ENCODE measurements around the gene LYSMD1. TPM values are rescaled to one million over a fixed set of nuclear protein-coding genes. Genes with fewer than 3 reads are reported as not detected.
"Not testable (repeated sequence)": the region's sequence is repeated elsewhere in the genome, so short reads cannot be mapped to it uniquely, and the experiment has no call there.

LYSMD1 gene
- total RNA-seq, 1 experiment from 2014 or later = 5.0 TPM

DNA sequence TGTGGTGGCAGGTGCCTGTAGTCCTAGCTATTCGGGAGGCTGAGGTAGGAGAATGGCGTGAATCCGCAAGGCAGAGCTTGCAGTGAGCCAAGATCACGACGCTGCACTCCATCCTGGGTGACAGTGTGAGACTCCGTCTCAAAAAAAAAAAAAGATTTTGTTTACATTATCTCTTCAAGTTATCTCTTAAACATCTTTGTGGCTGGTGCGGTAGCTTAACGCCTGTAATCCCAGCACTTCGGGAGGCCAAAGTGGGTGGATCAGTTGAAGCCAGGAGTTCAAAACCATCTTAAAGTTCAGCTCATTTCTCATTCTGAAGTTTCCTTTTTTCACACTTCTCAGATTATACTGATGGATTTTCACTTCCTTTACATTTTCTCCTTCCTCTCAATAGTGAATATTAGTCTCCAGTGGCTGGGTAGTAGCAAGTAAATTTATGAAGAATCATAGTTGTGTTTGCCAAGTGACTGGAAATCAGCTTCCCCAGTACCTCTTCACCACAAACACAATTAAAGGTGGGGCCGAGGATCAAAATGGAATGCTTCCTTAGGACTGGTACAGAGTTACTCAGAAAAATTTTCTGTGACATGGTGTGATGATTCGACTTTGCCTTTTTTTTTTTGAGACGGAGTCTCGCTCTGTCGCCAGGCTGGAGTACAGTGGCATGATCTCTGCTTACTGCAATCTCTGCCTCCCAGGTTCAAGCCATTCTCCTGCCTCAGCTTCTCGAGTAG is 46.4 kb upstream of the LYSMD1 start:
- intact Hi-C loops (cut with micrococcal nuclease; ENCODE audit: unreplicated experiment) = no loop called here
- TF ChIP-seq, protein P1, sequence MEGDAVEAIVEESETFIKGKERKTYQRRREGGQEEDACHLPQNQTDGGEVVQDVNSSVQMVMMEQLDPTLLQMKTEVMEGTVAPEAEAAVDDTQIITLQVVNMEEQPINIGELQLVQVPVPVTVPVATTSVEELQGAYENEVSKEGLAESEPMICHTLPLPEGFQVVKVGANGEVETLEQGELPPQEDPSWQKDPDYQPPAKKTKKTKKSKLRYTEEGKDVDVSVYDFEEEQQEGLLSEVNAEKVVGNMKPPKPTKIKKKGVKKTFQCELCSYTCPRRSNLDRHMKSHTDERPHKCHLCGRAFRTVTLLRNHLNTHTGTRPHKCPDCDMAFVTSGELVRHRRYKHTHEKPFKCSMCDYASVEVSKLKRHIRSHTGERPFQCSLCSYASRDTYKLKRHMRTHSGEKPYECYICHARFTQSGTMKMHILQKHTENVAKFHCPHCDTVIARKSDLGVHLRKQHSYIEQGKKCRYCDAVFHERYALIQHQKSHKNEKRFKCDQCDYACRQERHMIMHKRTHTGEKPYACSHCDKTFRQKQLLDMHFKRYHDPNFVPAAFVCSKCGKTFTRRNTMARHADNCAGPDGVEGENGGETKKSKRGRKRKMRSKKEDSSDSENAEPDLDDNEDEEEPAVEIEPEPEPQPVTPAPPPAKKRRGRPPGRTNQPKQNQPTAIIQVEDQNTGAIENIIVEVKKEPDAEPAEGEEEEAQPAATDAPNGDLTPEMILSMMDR (IDR thresholded peaks at IDR 0.05; ENCODE audit: insufficient read depth in 1 of 2, low read depth in 1 of 2, low read length in 1 of 2, severe bottlenecking in 1 of 2, unreplicated experiment in 1 of 2) = no peak
- Histone ChIP-seq H3K36me3 (ENCODE audit: control insufficient read depth, insufficient read depth, low read length) (no peaks in the 10 kb centered on the region), H3K27me3 (replicated peaks; ENCODE audit: control insufficient read depth, insufficient read depth, low read length) (no peaks in the 10 kb centered on the region), H3K4me3 (ENCODE audit: low read depth, low read length) (no peak overlapping the region), H3K9me3 (no peaks in the 10 kb centered on the region), H3K4me1 (0 out of 2 replicates have a peak, but pooled peaks cover 4% of the 10 kb centered on the region)
- ChIA-PET CTCF (interaction anchor here (0.5 to 0.7 kb wide), 2 partner anchors 38 to 42 kb away, joined by 3 to 5 read pairs; partner anchors contain the start of gene PSMD4), POLR2A (interaction anchor here (0.6 kb wide), 1 partner anchor 69 kb away, joined by 3 read pairs; no protein-coding TSS in a partner anchor)
- no peak overlapping the region for H3K27ac Mint-ChIP-seq (ENCODE audit: unreplicated experiment)
- peaks cover 17% of the 10 kb centered on the region for H3K4me1 Mint-ChIP-seq (ENCODE audit: low read depth, unreplicated experiment)
- H3K36me3 Mint-ChIP-seq (ENCODE audit: insufficient read depth, unreplicated experiment) = peaks cover 92% of the 10 kb centered on the region
- no peak overlapping the region for H3K4me3 Mint-ChIP-seq (ENCODE audit: unreplicated experiment)
- BruUV-seq (replicated peaks) = no TSS peak
- DNase-seq = no peak
- H3K27me3 Mint-ChIP-seq (ENCODE audit: insufficient read depth, unreplicated experiment) = no peaks in the 10 kb centered on the region
- no peaks in the 10 kb centered on the region for H3K9me3 Mint-ChIP-seq (ENCODE audit: unreplicated experiment)

DNA sequence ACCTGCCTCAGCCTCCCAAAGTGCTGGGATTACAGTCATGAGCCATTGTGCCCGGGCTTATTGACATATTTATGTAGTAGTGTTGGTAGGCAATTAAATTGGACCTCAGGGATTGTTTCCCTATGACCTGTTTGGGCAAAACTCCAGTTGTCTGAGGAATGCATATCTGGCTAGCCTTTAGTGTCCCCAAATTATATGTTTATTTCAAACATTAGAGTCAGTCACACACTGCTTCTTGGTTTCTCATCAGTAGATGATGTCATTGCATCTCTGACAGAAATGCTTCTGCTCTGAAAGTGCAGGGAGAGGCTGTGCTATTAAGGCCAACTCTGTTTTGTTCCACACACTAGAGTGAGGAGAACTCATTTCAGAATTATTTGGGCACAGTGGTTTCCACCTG is 45.1 kb upstream of the LYSMD1 start:
- POLR2A ChIA-PET = no interaction called here

DNA sequence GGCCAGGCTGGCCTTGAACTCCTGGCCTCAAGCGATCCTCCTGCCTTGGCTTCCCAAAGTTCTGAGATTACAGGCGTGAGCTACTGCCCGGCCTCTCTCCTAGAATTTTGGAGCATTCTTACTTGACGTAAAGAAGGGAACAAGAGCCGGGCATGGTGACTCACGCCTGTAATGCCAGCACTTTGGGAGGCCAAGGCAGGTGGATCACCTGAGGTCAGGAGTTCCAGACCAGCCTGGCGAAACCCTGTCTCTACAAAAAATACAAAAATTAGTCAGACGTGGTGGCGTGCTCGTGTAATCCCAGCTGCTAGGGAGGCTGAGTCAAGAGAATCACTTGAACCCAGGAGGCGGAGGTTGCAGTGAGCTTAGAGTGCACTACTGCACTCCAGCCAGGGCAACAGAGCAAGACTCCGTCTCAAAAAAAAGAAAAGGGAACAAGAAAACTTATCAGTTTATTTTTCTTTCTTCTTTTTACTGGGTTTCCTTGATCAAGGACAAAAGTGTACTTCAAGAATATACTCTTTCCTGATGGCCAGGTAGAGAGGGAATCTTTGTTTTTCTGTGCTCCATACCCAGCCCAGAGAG is 39.8 kb upstream of the LYSMD1 start:
- H3K27me3 ChIP-seq (replicated peaks; ENCODE audit: control insufficient read depth, insufficient read depth, low read length); H3K4me3 ChIP-seq (ENCODE audit: low read depth, low read length); H3K4me3 Mint-ChIP-seq (ENCODE audit: unreplicated experiment); H3K27me3 Mint-ChIP-seq (ENCODE audit: insufficient read depth, unreplicated experiment); H3K27ac Mint-ChIP-seq (ENCODE audit: unreplicated experiment); DNase-seq; intact Hi-C loops (cut with micrococcal nuclease; ENCODE audit: unreplicated experiment); H3K36me3 ChIP-seq (ENCODE audit: control insufficient read depth, insufficient read depth, low read length); H3K4me1 ChIP-seq; BruUV-seq (replicated peaks); POLR2A ChIA-PET; H3K9me3 Mint-ChIP-seq (ENCODE audit: unreplicated experiment); H3K9me3 ChIP-seq; H3K4me1 Mint-ChIP-seq (ENCODE audit: low read depth, unreplicated experiment): not testable (repeated sequence)
- CTCF ChIA-PET = interaction anchor here (0.7 kb wide), 1 partner anchor 46 kb away, joined by 3 read pairs; no protein-coding TSS in a partner anchor
- H3K36me3 Mint-ChIP-seq (ENCODE audit: insufficient read depth, unreplicated experiment) = peaks cover 80% of the 10 kb centered on the region

More for the DNA sequence above, 45.1 kb upstream of the LYSMD1 start:
- Histone ChIP-seq H3K9me3 (no peaks in the 10 kb centered on the region), H3K4me3 (ENCODE audit: low read depth, low read length) (no peak overlapping the region), H3K4me1 (0 out of 2 replicates have a peak, but pooled peaks cover 4% of the 10 kb centered on the region), H3K36me3 (ENCODE audit: control insufficient read depth, insufficient read depth, low read length) (no peaks in the 10 kb centered on the region), H3K27me3 (replicated peaks; ENCODE audit: control insufficient read depth, insufficient read depth, low read length) (no peaks in the 10 kb centered on the region)
- CTCF ChIA-PET = no interaction called here
- Mint-ChIP-seq H3K27me3 (ENCODE audit: insufficient read depth, unreplicated experiment) (no peaks in the 10 kb centered on the region), H3K4me1 (ENCODE audit: low read depth, unreplicated experiment) (peaks cover 11% of the 10 kb centered on the region), H3K9me3 (ENCODE audit: unreplicated experiment) (no peaks in the 10 kb centered on the region), H3K36me3 (ENCODE audit: insufficient read depth, unreplicated experiment) (peaks cover 93% of the 10 kb centered on the region), H3K4me3 (ENCODE audit: unreplicated experiment) (no peak overlapping the region), H3K27ac (ENCODE audit: unreplicated experiment) (no peak overlapping the region)
- intact Hi-C loops (cut with micrococcal nuclease; ENCODE audit: unreplicated experiment) = no loop called here
- BruUV-seq (replicated peaks) = no TSS peak
- no peak for DNase-seq
- TF ChIP-seq, protein P1 (IDR thresholded peaks at IDR 0.05; ENCODE audit: insufficient read depth in 1 of 2, low read depth in 1 of 2, low read length in 1 of 2, severe bottlenecking in 1 of 2, unreplicated experiment in 1 of 2) = no peak
